Non-pigmented ciliary epithelial cell (primary cell): ENCODE measurements around the gene GGTLC1.
"Not testable (repeated sequence)": the region's sequence is repeated elsewhere in the genome, so short reads cannot be mapped to it uniquely, and the experiment has no call there.

Source experiments
- DNase-seq: peaks from one replicate; pipeline ENCODE4 v3.0.0-alpha.2; 2010; ENCODE audit warnings: low read depth

GGTLC1 gene

DNA sequence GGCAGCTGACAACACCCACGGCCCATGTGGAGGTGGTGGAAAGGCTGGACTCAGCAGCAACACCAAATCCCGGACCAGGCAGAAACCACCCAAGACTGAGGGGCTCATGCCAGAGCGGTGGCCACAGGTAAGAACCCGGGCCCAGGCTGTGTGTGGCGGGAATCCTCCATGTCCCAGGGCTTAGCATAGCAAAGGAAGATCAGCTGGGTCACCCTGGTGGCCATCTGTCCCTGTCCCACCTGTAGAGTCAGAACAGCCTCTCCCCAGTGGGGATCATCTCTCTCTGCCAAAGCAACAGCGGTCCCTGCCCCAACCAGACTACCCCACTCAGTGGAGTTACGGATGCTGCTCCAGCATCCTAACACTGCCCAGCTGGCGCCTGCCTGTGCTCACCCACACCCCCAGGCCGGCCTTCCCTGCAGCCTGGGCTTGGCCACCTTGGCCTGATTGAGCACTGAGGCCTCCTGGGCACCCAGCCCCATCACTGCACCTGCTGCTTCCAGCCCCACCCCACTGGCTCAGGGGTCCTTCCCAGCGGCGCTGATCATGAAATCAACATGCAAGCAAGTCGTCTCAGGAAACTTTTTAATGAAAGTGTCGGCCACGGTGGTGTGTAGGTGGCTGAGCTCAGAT lies 5.5 kb upstream of the GGTLC1 start:
- not testable (repeated sequence) for DNase-seq

DNA sequence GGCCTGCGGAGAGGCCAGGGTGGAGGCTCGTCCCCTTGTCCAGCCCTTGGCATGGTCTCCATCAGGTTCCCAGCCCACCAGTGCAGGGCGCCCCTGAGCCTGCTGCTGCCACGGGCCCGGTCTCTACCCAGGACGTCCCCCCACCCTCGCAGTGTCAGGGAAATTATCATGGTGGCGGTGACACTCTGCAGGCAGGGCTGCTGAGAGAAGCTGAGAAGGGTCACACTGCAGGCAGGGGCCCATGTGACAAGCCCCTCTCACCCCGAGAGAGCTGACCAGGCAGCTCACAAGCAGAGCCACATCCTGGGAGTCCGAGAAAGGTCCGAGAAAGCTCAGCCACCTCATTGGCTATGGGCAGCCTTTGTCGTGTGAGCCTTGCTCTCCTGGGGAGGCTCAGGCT lies 4.9 kb upstream of the GGTLC1 start:
- DNase-seq: not testable (repeated sequence)

DNA sequence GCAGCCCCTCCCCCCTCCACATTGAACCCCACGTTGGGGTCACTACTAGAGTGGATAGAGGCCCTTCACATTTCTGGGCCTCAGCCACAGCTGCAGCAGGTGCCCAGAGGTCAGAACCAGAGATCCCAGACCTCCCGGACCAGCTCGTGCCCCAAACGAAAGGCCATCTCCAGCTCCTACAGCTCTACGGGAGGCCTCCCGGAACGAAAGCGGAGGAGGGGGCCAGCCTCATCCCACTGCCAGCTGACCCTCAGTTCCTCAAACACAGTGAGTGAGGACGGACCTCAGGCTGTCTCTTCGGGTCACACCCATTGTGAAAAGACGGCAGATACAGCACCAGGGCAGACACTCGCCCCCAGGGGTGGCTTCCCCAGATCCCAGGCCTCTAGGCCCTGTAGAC lies 1.7 kb upstream of the GGTLC1 start:
- not testable (repeated sequence) for DNase-seq

DNA sequence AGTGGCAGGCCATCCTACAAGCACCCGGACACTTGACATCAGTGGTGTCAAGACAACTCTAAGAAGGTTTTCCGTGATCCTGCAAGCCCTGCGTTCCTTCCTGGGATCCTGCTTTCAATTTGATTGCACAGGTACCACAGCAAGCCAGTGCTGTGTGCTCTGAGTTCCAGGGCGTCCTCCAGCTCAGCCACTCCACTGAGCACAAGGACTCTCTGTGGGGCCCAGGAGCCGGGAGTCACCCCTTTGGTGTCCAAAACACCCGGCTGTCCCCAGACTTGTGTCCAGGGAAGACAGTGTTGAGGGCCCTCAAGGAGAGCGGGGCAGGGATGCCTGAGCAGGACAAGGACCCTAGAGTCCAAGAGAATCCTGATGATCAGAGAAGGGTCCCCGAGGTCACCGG lies 387 bp upstream of the GGTLC1 start:
- not testable (repeated sequence) for DNase-seq

DNA sequence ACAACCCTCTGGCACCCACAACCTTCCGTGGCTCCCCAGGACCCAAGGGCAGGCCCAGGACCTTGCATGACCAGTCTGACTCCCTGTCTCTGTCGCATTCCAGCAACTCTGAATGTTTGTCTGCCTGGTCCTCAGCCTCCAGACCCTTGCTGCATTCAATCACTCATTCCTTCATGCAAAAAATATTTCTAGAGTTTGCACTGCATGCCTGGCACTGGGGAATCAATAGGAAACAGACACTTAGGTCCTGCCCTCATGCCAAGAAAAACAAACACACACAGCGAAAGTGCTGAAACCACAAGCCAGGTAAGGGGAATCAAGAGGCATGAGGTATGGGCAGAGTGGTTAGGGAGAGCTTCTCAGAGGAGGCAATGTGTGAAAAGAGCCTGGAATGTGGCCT lies 1.9 kb downstream of the GGTLC1 start:
- DNase-seq: not testable (repeated sequence)

DNA sequence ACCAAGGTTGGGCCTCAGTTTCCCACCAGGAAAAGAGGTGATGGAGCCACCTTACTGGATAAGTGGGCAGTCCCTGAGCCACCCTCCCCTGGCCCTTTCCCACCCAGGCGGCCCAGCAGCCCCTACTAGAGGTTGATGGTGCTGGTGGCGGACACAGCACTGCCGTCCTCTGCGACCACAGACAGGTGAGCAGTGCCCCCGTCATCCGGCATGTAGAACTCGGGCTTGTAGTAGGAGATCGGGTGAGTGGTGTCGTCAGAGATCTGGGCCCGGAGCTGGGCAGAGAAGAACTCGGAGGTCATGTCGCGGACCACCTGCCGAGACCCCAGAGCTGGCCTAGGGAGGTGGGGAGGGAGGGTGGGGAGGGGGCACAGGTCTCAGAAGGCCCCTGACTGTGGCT lies 2.3 kb downstream of the GGTLC1 start:
- not testable (repeated sequence) for DNase-seq

DNA sequence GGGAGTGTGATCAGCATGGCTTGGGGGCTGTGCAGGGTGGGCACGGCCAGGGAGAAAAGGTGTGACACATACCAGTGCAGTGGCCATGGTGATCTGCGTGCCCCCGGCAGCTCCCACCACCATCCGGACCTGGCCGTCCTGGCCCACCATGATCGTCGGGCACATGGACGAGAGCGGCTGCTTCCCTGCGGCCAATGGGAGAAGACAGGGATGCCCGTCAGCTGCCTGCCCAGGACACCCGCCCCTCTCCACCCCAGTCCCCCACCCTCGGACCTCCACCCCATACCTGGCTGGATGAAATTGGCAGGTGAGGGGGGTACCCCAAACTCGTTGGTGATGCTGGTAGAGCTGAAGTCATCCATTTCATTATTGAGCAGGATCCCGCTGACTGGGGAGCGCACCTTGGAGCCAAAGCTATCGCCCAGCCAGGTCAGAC lies 2.8 kb downstream of the GGTLC1 start:
- not testable (repeated sequence) for DNase-seq

DNA sequence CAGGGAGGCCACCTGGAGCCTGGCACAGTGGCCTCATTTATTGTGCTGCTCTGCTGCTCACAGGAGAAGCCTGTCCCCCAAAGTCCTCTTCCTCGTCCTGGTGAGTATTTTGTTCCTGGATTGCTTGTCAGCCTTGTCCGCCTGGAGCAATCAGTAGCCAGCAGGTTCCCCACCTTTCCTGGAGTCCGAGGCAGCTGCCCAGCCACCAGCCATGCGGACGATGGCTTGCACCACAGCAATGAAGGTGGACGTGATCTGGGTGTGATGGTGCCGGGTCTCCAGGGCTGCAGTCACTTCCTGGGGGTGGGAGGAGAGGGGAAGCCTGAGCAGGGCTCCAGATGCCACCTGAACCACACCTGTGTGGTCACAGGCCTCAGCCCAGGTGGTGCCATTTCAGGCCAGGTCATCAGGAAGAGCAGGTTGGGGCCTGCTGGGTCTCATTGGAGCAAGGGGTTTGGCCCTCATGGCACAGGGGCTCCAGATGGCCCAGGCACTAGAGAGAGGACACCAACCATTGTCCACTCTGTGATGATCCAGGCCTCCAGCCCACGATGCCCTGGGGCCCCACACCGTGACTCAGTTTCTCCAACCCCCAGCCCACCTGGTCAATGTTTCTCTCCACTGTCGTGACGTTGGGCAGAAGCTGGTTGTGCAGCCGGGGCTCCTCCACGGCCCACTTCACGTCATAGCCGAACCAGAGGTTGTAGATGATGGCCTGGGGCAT lies 3.4 kb downstream of the GGTLC1 start:
- DNase-seq: not testable (repeated sequence)

DNA sequence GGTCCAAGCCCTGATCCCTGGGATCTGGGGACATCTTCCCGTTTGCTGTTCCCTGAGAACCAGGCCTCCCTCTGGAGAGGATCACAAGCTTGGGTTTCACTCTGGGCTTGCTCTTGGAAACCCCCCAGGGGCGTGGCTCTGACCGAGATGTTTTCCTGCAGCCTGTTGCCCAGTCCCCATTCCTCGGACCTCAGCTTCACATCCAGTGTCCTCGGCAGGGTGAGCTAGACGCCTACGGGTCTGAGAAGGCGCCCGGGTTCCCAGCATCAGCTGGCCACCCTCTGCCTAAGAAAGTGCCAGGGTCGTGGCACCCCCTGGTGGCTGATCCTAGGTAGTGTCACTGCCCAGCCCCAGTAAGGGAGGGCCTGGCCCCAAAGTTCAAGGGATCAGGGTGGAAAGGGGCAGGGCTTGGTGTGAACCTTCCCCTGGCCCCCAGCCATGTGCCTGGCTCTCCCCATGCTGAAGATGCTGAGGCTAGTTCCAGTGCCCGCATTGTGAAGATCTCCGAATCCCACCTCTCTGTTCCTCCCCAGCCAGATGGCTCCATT lies 4.0 kb downstream of the GGTLC1 start:
- DNase-seq: not testable (repeated sequence)

DNA sequence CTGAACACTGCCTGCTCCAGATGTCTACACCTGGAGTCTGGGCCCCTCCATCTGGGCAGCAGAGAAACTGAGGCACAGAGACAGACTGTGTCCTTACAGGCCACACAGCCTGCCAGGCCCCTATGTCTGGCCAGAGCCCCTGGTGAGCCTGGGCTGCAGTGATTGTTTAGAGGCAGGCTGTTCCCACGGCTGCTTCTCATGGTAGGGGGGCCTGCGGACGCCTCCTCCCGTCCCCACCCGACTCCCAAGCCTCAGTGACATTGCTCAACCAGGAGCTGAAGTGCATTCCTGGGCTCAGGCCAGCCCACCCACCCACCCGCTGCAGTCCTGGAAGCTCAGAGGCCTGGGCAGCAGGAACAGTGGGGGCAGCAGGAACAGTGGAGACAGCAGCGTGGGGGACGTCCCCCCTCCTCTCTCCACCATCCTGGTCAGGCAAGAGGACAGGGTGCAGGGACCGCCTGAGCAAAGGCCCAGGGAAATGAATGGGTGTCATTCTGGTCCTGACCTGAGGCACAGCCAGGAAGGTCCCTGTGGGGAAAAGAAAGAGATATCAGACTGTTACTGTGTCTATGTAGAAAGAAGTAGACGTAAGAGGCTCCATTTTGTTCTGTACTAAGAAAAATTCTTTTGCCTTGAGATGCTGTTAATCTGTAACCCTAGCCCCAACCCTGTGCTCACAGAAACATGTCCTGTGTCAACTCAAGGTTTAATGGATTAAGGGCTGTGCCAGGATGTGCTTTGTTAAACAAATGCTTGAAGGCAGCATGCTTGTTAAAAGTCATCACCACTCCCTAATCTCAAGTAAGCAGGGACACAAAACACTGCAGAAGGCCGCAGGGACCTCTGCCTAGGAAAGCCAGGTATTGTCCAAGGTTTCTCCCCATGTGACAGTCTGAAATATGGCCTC lies 6.2 kb downstream of the GGTLC1 start:
- DNase-seq: not testable (repeated sequence)

DNA sequence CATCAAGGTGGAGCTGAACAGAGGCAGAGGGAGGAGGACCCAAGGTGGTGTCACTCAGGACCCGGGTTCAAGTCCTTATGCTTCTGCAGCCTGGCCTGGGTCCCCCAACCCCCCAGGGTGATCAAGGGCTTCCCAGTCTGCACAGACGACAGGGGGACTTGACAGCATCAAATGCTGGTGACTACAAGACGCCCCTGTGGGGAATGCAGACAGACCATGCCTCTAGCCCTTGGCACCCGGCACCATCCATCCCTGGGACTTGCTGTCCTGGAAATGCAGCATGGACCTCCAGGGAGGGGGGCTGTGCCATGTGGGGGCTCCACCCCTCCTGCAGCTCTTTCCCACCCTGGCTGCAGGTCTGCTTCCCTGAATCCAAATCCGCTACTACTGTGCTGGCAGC lies 7.1 kb downstream of the GGTLC1 start:
- not testable (repeated sequence) for DNase-seq

DNA sequence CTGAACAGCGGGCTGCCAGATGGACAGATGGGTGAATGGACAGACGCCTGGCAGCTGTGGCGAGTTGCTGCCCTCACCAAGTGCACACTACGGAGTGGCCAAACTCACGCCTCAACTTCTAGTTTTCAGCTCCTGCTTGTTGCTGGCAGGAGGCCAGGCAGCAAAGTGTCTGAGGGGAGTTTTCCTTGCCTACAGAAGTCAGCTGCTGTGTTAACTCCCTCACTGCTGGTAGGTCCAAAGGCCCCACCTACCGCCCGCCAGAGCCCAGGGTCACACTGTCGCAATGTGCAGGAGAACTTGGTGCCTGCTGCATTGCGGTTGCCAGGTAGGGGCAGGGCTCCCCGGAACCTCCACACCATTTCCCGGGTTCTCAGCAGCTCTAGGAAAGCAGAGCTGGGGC lies 7.6 kb downstream of the GGTLC1 start:
- DNase-seq: not testable (repeated sequence)

DNA sequence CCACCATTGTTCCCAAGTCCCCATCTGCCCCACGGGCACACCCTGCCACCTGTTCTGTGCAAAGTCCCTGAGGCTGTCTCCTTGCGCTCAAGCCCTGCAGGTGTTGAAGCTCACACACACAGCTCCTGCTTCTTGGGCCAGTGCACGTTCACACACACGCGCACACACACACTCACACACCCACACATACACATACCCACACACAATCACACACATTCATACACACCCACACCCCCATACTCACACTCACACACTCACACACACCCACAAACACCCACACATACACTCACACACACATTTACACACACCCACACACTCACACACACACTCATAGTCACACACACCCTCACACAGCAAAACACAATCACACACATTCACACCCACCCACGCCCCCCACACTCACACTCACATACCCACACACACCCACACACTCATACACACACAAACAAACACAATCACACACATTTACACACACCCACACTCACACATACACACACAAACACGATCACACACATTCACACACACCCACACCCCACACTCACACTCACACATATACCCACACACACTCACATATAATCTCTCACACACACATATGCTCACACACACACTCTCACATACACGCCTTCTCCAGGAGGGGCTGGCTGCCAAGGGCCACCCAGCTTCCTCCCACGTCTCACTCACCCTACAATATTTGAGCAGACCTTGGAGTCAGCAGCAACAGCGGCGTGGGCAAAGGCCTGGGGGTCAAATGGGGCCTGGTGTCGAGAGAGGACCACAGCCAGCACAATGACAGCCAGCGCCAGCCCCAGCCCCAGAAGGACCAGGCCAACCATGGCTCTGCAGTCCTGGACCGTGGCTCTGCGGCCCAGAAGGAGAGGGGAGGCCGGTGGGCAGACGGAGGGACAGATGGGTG lies 8.4 kb downstream of the GGTLC1 start:
- DNase-seq: not testable (repeated sequence)

DNA sequence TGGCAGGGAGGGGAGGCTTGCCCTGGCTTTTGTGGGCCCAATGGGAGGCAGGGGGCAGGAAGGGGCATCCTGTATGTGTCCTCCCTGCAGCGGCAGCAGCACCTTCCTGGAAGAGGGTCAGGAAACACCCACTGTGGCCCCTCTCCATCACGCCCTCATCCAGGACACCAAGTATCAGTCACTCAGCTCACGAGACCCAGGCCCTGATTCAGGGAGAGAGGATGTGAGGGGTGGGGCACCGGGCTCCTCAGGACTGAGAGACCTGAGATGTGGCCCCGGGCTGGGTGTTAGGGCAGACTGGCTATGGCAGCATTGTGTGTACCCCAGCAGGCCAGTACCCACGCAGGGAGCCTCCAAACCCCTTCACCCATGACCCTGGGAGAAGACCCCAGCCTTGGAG lies 9.2 kb downstream of the GGTLC1 start:
- DNase-seq: not testable (repeated sequence)

DNA sequence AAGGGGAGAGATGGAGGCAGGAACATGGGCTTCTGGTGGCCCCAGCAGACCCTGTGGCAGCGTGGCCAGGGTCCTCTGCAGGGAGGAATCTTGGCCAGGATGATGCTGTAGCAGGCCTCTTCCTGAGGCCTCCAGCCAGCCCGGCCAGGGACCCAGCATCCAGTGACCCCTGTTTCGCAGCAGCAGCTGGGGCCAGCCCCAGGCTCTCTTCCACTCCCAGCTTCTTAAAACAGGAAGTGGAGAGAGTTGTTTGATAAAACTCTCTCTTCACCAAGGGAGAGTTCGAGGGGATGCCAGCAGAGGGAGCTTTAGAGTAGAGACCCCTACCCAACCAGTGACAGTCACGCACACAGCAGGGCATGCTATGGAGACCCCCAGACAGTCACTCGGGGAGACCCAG lies 10.1 kb downstream of the GGTLC1 start:
- DNase-seq: not testable (repeated sequence)

DNA sequence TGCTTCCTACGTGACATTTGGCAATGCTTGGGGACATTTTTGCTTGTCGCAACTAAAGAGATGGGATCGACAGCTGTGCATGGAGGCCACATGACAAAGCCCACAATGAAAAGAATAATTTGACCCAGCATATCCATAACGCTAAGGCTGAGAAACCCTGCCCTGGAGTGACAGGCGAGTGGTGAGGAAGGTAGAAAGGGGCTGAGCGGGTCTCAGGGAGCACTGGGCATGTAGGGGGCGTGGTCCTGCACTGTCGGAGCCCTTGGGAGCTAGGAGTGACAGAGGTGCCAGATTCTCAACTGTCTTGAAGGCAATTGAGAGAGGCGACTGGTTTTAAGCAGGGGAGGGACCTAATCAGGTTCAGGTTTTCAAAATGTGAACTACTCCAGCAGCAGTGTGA lies 13.6 kb downstream of the GGTLC1 start:
- DNase-seq: no peak

DNA sequence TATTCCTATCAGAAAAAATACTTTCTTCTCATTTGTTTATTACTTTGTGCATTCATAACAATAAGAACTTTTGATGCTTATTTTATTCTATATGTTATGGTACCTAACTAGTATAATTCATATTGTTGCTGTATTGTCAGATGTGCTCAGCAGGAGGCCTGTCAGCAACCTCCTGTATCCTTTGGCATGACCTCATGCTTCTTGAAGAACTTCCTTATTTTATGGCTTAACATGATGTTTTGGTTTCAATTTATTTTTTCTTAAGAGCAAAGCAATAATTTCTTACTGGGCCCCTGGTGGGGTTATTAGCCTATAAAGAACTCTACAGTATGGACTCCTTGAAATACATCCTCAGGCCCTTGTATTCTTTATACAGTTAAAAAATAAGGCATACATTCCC lies 17.3 kb downstream of the GGTLC1 start:
- no peak for DNase-seq

DNA sequence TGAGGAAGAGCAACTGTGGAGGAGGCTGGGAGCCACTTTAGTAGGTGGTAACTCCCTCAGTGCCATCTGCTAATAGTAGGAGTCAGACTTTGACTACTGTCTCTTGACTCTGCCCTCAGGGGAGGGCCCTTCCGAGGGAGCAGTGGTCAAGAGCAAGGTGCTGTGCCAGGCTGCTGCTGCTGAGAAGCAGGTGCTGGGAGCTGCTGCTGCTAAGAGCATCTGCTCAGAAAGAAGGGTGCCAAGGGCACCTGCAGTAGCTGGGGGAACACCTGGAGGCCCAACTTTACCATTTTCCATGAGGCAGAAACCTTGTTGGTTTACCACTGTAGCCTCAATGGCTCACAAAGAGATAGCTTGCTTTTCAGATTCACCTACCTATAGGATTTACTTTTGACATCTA lies 18.5 kb downstream of the GGTLC1 start:
- no peak for DNase-seq

DNA sequence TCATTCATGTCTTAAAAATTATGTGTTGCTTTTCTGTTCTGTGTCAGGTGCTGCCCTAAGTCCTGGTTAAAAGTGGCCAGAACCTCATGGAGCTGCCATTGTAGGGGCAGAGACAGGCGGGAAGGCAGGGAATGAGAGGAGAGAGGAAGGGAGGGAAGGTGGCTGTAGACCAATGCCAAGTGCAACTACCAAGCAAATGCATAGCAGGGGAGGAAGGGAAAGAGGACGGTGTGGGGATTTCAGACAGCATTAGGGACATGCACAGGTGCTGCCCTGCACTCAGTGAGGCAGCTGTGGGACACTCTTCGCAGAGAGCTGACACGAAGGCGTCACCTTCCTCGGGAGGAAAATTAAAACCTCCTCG lies 21.0 kb downstream of the GGTLC1 start:
- DNase-seq: no peak

DNA sequence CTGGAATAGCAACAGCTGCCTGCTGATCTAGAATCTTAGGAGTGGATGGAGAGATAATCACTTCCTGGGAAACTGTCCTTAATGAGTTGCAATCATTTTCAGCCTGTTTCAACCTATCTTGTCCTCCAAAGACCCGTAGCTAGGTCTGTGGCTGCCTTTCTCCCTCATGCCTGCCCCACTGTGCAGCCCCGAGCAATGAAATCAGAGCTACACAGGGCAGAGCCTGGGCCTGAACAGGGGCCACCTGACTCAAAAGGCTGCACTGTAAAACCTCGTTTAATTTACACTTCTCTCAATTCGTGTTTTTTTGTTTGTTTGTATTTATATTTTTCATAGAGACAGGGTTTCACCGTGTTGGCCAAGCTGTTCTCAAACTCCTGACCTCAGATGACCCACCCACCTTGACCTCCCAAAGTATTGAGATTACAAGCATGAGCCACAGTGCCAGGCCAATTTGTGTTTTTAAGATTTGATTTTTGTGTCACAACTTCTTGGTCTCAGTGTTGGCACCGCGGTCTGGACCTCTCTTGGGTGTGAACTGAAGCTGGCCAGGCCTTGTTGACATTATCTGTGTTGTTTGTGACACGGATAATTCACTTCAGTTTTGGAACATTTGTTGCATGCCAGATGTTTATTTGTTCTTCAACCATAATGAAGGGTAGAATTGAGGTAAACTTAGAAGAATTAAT lies 21.5 kb downstream of the GGTLC1 start:
- no peak for DNase-seq

DNA sequence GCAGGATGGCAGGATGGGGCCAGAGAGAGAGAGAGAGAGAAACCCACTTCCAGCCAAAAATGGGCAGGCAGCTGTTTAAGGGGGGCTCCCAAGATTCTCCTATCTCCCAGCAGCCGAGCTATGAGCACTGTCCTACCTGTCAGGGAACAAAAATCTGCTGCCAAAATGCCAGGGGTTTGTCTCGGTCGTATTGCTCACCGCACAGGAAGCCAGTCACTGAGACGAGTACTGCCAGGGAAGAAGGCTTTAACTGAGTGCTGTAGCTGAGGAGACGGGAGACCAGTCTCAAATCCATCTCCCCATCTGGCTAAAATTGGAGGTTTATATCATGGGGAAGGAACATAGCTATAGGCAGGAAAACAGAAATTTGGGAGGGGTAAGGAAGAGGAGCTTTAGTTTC lies 22.3 kb downstream of the GGTLC1 start:
- DNase-seq: no peak
